Left colon (tissue), 2 donors: ENCODE results near the gene SPATA19. TPM values are rescaled to one million over a fixed set of nuclear protein-coding genes. Genes with fewer than 3 reads are reported as not detected.

Experiments used
- ATAC-seq: fragments of 200-7000 bp; cut with Tn5 transposase; one replicate; pipeline ENCODE4 v1.9.1; 2020; ENCODE audit warnings: mild to moderate bottlenecking, moderate library complexity
- DNase-seq, 2 donors: peaks; one replicate each; pipeline ENCODE4 v3.0.0-alpha.2; 2020
- intact Hi-C, 2 donors: fragments of 100-400 bp; cut with DNase I in 1 of 2; cut with micrococcal nuclease in 1 of 2; formaldehyde crosslinking; loops; one replicate each; pipeline versions ENCODE4 v1.11.2 to v1.14.0; 2022; cut with DNase I, micrococcal nuclease
- total RNA-seq, 2 donors: library from RNA; stranded (reverse); fragmentation: NEBNext Ultra II Directional; extraction: Animal tissue kit (Norgen Biotek cat#: 25700); gene quantifications; one replicate each; pipeline ENCODE4 v1.2.1, GENCODE V29; 2021
- donor health status: DM: no; HTN: no; CAD: no.
- donor health status: DM: yes; HTN: yes; CAD: no.

SPATA19 gene
- total RNA-seq, 2 donors from 2014 or later = not detected

GRCh38 chr11:133823614-133824013 lies 21.7 kb downstream of the SPATA19 start:
- DNase-seq (no peak), ATAC-seq (no peak)
- intact Hi-C loops = no loop called here

- intact Hi-C loops = no loop called here
- DNase-seq (no peak), ATAC-seq (no peak)
Observed at GRCh38 chr11:133823211-133823610, 22.1 kb downstream of the SPATA19 start.

- intact Hi-C loops = no loop called here
- DNase-seq (peak in 1 of 2 donors; percentile 26), ATAC-seq (no peak)
Observed at GRCh38 chr11:133821776-133822175, 23.5 kb downstream of the SPATA19 start.

- intact Hi-C loops = no loop called here
- DNase-seq (no peak), ATAC-seq (no peak)
Observed at GRCh38 chr11:133819746-133820315, 25.5 kb downstream of the SPATA19 start.

GRCh38 chr11:133819114-133819513 lies 26.2 kb downstream of the SPATA19 start:
- ATAC-seq (no peak), DNase-seq (no peak)
- intact Hi-C loops = no loop called here

- no peak for DNase-seq
- intact Hi-C loops = no loop called here
- ATAC-seq = no peak
Observed at GRCh38 chr11:133818302-133818701, 27.0 kb downstream of the SPATA19 start.

GRCh38 chr11:133817449-133817848 lies 27.9 kb downstream of the SPATA19 start:
- no peak for DNase-seq
- ATAC-seq = no peak
- intact Hi-C loops = no loop called here

GRCh38 chr11:133816146-133816870 lies 29.0 kb downstream of the SPATA19 start:
- no peak for DNase-seq
- no peak for ATAC-seq
- intact Hi-C loops = no loop called here

DNA sequence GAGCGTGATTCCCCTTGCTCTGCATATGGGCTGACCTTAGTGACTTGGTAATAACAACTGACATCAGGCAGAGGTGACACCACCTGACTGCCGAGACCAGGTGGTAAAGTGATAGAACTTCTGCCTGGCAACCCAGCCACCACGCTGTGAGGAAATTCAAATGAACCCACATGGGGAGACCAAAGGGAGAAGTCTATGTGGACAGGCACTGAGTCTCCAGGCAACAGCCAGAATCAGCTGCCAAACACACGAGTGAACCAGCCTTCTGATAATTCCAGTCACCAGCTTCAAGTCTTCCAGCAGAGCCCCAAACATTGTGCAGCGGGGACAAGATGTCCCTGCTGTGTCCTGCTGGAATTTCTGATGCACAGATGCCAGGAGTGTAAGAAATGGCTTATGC lies 29.7 kb downstream of the SPATA19 start:
- ATAC-seq = no peak
- intact Hi-C loops = no loop called here
- DNase-seq = no peak

DNA sequence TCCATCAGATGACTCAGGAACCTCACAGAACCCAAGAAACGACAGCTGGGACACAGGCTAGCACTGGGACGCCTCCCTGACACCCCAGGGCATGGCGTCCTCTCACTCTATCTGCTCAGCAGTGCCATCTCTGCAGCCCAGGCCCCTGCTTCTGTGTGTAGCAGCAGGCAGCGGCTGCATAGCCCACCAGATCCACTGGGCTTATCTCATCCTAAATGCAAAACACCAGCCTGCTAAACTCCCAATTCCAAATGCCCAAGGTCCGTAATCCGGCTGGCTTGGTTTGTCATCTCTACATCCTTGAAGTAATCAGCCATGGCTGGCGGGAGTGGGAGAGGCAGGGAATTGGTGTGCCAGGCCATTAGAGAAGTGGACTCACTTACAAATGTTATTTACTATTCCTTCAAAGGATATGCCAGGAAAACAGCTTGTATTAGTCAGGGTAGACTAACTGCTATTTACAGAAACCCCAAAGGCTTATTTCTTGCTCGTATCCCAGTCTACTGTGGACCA lies 30.7 kb downstream of the SPATA19 start:
- ATAC-seq = no peak
- intact Hi-C loops = no loop called here
- DNase-seq = no peak

GRCh38 chr11:133811850-133812685 lies 33.2 kb downstream of the SPATA19 start:
- ATAC-seq = no peak

GRCh38 chr11:133810766-133811165 lies 34.5 kb downstream of the SPATA19 start:
- ATAC-seq = no peak
- no peak for DNase-seq
- intact Hi-C loops = no loop called here

More at GRCh38 chr11:133811850-133812685, 33.2 kb downstream of the SPATA19 start:
- intact Hi-C loops = no loop called here
- DNase-seq = no peak

GRCh38 chr11:133809569-133810491 lies 35.5 kb downstream of the SPATA19 start:
- ATAC-seq = no peak
- intact Hi-C loops = no loop called here
- no peak for DNase-seq

- DNase-seq = no peak
- intact Hi-C loops = no loop called here
- ATAC-seq = no peak
Observed at GRCh38 chr11:133808393-133809140, 36.7 kb downstream of the SPATA19 start.

- DNase-seq = no peak
Observed at GRCh38 chr11:133803026-133803425, 42.3 kb downstream of the SPATA19 start.

DNA sequence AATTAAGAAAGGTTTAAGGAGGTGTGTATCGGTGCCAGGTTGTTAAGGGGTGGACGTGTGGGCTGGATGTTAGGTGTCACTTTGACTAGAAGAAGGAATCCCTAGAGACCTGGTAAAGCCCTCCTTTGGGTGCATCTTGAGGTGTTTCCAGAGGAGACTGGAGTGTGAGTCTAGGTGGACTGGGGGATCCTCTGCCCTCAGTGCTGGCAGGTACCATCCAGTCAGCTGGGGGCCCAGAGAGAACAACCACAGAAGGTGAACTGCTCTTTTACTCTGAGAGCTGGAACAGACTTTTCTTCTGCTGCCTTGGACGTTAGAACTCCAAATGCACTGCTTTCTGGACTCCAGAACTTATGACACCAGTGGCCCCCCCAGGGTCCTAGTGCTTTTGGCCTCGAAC lies 44.0 kb downstream of the SPATA19 start:
- no peak for DNase-seq
- ATAC-seq = no peak
- intact Hi-C loops = no loop called here

More at GRCh38 chr11:133803026-133803425, 42.3 kb downstream of the SPATA19 start:
- intact Hi-C loops = no loop called here
- ATAC-seq = no peak

GRCh38 chr11:133800666-133801065 lies 44.6 kb downstream of the SPATA19 start:
- ATAC-seq (no peak), DNase-seq (no peak)
- intact Hi-C loops = no loop called here

- DNase-seq (no peak), ATAC-seq (no peak)
- intact Hi-C loops = no loop called here
Observed at GRCh38 chr11:133797554-133797953, 47.8 kb downstream of the SPATA19 start.
